ENCODE measurements around the gene TPRA1.

TPRA1 gene

DNA sequence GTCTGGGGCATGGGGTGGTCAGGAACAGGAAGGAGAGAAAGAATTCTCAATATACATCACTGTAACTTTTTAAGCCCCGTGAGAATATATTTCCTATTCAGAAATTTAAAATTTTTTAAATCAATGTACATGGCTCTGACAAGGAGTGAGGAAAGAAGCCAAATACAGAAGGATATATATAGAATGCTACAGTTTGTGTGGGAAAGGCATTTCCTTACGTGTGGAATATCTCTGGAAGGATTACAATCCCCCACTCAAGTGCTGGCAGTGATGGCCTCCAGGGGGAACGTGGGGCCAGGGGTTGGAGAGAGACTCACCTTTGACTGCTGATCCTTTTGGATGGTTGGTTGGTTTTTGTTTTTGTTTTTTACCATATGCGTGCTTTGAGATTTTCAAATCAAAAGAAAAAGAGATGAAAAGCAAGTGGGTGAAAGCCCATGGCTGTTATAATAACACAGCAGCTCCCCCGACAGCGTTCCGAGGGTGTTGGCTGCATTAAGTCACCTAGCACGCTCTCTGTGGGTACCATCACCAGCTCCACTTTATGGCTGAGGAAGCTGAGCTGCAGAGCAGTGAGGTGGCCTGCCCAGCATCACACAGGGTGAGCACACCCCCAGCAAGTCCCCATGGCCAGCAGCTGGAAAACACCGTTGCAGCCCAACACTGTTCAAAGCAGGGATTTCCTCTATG is 39.9 kb downstream of the TPRA1 start:
- TF ChIP-seq EZH2 (IDR thresholded peaks at IDR 0.05; ENCODE audit: borderline replicate concordance, low read depth, low read length, severe bottlenecking) (no peak), CTCF (IDR thresholded peaks at IDR 0.05; ENCODE audit: borderline replicate concordance, extremely low read depth, low read length, poor library complexity, severe bottlenecking) (no peak)
- Histone ChIP-seq H3K9me3 (ENCODE audit: insufficient read depth, low read length, severe bottlenecking) (no peaks in the 10 kb centered on the region), H3K4me1 (ENCODE audit: insufficient read depth, low read length) (peaks cover 11% of the 10 kb centered on the region), H3K4me2 (ENCODE audit: insufficient read depth, low read length) (no peak overlapping the region), H3K79me2 (ENCODE audit: insufficient read depth, low read length) (no peaks in the 10 kb centered on the region), H4K20me1 (ENCODE audit: insufficient read depth, low read length) (no peaks in the 10 kb centered on the region), H3K36me3 (ENCODE audit: insufficient read depth, low read length) (no peaks in the 10 kb centered on the region), H3K9ac (ENCODE audit: low read depth, low read length) (no peak overlapping the region), H2AFZ (ENCODE audit: low read depth, low read length) (no peak overlapping the region), H3K27me3 (ENCODE audit: insufficient read depth, low read length, poor library complexity) (no peaks in the 10 kb centered on the region), H3K4me3 (ENCODE audit: low read depth in 1 of 2, low read length in 2 of 2) (no peak overlapping the region), H3K27ac (ENCODE audit: low read length) (no peak overlapping the region)
- ATAC-seq (ENCODE audit: insufficient read depth, low read depth) (no peak), DNase-seq (no peak)

DNA sequence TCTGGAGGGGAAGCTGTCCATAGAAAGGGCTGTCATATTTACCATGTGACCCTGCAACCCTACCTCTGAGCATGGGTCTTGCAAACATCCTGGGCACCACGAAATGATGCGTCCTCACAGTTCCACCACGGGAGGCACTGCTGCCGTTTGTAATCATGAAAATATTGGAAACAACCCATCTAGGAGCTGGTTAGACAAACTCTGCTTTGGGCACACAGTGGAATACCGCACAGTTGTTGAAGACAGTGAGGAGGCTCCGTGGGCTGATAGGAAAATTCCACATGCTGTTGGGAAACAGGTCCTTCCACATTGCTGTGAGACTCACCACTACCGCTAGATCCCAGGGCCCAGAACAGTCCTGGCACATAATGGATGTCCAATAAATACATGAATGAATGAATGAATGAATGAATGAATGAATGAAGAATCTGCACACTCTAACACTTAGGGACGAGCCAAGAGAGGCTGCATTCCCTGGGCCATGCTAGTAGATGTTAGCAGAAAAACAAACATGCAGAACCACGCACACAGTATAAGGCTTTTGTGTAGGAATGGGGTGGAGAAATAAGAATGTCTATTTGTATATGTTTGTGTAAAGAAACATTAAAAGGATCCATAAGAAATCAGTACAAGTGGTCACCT is 40.6 kb downstream of the TPRA1 start:
- ATAC-seq (ENCODE audit: insufficient read depth, low read depth), result no peak
- no peak overlapping the region for H2AFZ ChIP-seq (ENCODE audit: low read depth, low read length)
- TF ChIP-seq EZH2 (IDR thresholded peaks at IDR 0.05; ENCODE audit: borderline replicate concordance, low read depth, low read length, severe bottlenecking), result no peak
- TF ChIP-seq CTCF (IDR thresholded peaks at IDR 0.05; ENCODE audit: borderline replicate concordance, extremely low read depth, low read length, poor library complexity, severe bottlenecking), result no peak
- H3K4me1 ChIP-seq (ENCODE audit: insufficient read depth, low read length), result peaks cover 11% of the 10 kb centered on the region
- H3K27ac ChIP-seq (ENCODE audit: low read length), result no peak overlapping the region
- H3K4me3 ChIP-seq (ENCODE audit: low read depth in 1 of 2, low read length in 2 of 2), result no peak overlapping the region
- H3K4me2 ChIP-seq (ENCODE audit: insufficient read depth, low read length), result no peak overlapping the region
- H3K36me3 ChIP-seq (ENCODE audit: insufficient read depth, low read length), result no peaks in the 10 kb centered on the region
- DNase-seq, result no peak
- H3K9me3 ChIP-seq (ENCODE audit: insufficient read depth, low read length, severe bottlenecking), result no peaks in the 10 kb centered on the region
- H3K27me3 ChIP-seq (ENCODE audit: insufficient read depth, low read length, poor library complexity), result no peaks in the 10 kb centered on the region
- no peak overlapping the region for H3K9ac ChIP-seq (ENCODE audit: low read depth, low read length)
- no peaks in the 10 kb centered on the region for H4K20me1 ChIP-seq (ENCODE audit: insufficient read depth, low read length)
- H3K79me2 ChIP-seq (ENCODE audit: insufficient read depth, low read length), result no peaks in the 10 kb centered on the region

DNA sequence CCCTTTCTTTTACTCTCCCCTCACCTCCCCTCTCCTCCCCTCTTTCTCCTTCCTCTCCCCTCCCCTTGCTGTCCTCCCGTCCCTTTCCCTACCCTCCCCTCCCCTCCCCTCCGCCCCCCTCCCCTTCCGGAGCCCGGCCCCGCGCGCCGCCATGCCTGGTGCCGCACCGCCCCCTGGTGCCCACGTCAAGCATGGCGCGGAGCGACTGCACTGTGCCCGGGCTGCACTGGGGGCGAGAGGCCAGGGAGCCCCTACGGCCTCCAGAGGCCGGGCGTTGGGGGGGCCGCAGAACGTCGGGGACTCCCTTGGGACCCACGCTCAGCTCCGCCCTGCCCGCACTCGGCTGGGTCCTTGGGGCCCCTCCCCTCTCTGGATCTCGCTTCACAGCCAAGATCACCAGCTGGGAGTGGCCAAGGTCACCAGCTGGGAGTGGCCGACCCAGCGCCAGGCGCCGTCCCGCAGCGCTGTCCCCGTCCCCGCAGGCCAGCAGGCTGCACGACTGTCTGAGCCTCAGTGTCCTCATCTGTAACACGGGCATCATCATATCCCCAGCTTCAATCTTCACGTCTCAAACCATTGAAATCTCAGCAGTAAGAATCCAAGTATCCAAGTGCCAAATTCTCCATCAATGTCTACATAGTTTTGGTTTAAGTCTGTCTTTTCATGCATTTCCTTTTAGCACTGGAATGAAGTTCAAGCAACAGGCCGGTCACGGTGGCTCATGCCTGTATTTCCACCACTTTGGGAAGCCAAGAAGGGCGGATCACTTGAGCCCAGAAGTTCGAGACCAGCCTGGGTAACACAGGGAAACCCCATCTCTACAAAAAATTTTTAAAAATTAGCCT is 42.5 kb downstream of the TPRA1 start:
- Histone ChIP-seq H3K27ac (ENCODE audit: low read length) (no peak overlapping the region), H3K9me3 (ENCODE audit: insufficient read depth, low read length, severe bottlenecking) (no peaks in the 10 kb centered on the region), H3K9ac (ENCODE audit: low read depth, low read length) (peak overlapping the region; percentile 54), H3K4me1 (ENCODE audit: insufficient read depth, low read length) (peaks cover 11% of the 10 kb centered on the region), H3K4me2 (ENCODE audit: insufficient read depth, low read length) (peak overlapping the region; percentile 87), H3K27me3 (ENCODE audit: insufficient read depth, low read length, poor library complexity) (no peaks in the 10 kb centered on the region), H2AFZ (ENCODE audit: low read depth, low read length) (peak overlapping the region; percentile 88), H4K20me1 (ENCODE audit: insufficient read depth, low read length) (0 out of 2 replicates have a peak, but pooled peaks cover 3% of the 10 kb centered on the region), H3K36me3 (ENCODE audit: insufficient read depth, low read length) (no peaks in the 10 kb centered on the region), H3K4me3 (ENCODE audit: low read depth in 1 of 2, low read length in 2 of 2) (peak overlapping the region; percentile 9 to 60; a peak in 3 of 4 replicates), H3K79me2 (ENCODE audit: insufficient read depth, low read length) (no peaks in the 10 kb centered on the region)
- TF ChIP-seq EZH2 (IDR thresholded peaks at IDR 0.05; ENCODE audit: borderline replicate concordance, low read depth, low read length, severe bottlenecking) (no peak), CTCF (IDR thresholded peaks at IDR 0.05; ENCODE audit: borderline replicate concordance, extremely low read depth, low read length, poor library complexity, severe bottlenecking) (peak; percentile 79)
- DNase-seq (peak; percentile 81), ATAC-seq (ENCODE audit: insufficient read depth, low read depth) (peak; percentile 86)
